HL-60 (cell line): Measurements from ENCODE around the gene SEMA6B.

Source experiments
- CTCF ChIP-seq: IDR thresholded peaks from one replicate; pipeline ENCODE4 v1.5.1; 2011; ENCODE audit warnings: low read length, control low read depth, inconsistent platforms; ENCODE audit not compliant: insufficient read depth
- POLR2AphosphoS5 ChIP-seq: IDR thresholded peaks from 2 replicates; pipeline ENCODE4 v1.6.1; 2012; ENCODE audit warnings: low read depth

GRCh38 chr19:4590559-4590958 is 31.1 kb upstream of the SEMA6B start:
- no peak for TF ChIP-seq CTCF
- no peak for TF ChIP-seq POLR2AphosphoS5
